Measurements from ENCODE around the gene ZNF431.
"Not testable (repeated sequence)": the region's sequence is repeated elsewhere in the genome, so short reads cannot be mapped to it uniquely, and the experiment has no call there.

ZNF431 gene

DNA sequence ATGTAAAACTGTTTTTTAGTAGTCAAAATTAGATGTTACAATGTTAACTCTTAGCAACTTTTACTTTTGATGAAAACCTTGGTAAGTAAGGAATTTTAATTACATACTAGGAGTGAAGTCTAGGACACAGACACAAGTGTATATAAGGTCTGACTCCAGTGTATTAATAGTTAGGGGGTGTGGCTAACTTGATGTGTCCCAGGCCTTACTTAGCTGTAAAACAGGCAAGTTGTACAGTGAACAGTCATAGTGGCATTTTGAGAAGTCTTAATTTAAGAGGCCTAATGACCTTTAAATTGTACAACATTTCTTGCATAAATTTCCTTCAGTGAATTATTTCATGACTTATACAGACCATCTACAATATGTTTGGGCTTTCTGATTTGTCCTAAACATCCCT is 6.8 kb downstream of the ZNF431 start:
- DNase-seq = no peak

DNA sequence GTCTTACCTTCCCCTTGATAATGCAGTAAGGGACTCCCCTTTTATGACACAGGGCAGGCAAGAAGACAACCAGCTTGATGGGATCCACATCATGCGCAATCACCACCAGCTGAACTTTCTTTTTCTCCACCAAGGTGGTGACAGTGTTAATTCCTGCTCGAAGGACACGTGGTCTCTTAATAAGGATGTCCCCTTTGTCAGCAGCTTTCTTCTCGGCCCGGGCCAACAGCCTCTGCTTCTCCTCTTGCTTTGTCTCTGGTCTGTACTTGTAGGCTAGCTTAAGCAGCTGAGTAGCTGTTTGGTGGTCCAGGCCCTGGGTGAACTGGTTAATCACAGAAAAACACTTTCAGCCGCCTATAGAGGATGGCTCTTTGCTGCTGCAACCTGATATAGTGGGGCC is 8.0 kb downstream of the ZNF431 start:
- no peak for DNase-seq

DNA sequence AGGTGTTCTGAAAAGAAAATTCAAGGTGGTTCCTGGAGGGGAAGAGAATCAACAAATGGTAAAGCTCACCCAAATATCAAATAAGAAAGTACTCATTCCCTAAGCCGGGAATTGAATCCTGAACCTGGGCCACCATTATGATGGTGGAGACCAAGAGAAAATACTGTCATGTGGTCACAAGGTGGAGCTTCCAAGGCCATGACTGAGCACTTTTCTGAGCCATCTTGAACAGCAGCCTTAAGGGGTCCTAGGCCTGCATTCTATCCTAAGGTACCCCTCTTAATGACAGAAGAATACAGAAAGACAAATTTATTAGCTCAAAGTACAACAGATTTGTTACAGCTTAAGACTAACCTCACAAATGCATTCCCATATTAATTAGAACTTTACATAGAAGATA is 9.6 kb downstream of the ZNF431 start:
- no peak for DNase-seq

- DNase-seq = no peak
Observed at GRCh38 chr19:21158523-21159135, 16.8 kb downstream of the ZNF431 start.

- no peak for DNase-seq
Observed at GRCh38 chr19:21164541-21164940, 22.7 kb downstream of the ZNF431 start.

DNA sequence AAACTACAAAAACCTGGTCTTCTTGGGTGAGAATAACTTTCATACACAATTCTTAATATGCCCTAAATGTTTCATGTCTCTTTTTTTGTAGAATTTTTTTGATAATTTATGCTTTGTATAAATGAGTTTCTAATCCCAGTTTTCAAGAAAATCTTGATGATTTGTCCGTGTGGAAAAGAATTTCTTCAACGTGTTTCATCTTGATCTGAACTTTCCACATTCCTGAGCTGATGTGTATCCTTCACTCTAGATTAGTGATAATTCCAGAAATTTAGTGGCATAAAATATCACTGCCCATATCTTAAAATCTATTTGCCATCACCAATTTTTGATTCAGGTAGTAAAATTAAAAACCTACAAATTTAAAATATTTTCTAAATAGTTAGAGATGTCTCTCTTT is 24.6 kb downstream of the ZNF431 start:
- no peak for DNase-seq

DNA sequence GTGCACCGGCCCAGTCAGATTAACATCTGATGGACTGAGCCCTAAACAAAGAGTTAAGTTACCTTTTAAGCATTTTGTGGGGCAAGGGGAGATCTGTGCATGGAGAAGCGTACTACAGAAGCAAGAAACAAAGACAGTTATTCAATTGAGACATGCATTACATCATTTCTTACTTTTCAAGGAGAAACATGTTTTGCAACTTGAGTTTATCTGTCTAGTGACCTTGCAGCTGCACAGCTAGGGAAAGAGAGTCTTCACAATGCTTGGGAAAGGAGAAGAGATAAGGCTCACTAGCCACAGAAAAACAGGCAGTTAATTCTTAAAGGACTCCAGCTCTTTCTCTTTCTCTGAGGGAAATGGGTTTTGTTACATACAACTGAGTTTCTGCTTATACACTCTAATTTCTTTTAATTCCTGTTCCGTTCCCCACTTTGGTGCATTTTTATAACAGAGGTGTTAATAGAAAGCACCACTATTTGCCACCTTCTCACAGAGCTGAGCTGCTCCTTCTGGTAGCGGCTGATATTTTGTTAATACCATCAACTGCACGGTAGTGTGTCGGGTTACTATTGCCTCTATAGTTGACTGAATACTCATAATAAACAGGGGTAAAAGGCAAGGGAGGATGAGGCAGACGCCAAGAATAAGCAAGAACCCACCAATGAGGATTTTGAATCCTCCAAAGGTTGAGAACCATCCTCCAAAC is 55.9 kb downstream of the ZNF431 start:
- no peak for DNase-seq

- peak; percentile 15 for DNase-seq
Observed at GRCh38 chr19:21202865-21203494, 61.1 kb downstream of the ZNF431 start.

DNA sequence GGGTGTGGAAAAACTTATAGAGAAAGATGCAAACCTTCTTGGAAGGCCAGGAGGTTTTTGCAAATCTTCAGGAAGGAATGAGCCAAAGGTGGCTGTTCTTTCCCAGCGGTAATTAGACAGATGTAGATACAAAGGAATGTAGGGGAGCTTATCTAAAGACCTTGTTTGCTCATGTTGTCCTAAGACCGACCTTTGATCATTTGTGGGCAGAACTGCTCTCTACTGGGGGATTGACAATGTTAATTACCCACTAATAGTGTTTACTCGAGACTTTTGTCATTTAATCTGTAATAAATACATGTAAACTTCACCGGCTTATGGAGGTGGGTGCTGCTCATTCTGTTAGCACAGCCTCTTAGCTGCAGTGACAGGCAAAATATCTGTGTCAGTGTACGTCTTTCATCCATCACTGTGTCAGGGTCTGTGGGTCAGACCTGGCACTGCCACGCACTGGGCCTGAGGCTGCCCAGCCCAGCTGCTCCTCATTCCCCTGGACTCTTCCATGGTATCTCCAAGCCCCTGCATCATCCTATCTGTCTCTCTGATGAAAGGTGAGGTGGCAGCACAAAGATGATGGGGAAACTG is 68.3 kb downstream of the ZNF431 start:
- no peak for DNase-seq

- DNase-seq = no peak
Observed at GRCh38 chr19:21221693-21222092, 79.9 kb downstream of the ZNF431 start.

GRCh38 chr19:21229938-21230337 is 88.1 kb downstream of the ZNF431 start:
- DNase-seq = not testable (repeated sequence)

GRCh38 chr19:21233691-21234090 is 91.9 kb downstream of the ZNF431 start:
- DNase-seq = no peak

GRCh38 chr19:21236751-21237150 is 94.9 kb downstream of the ZNF431 start:
- not testable (repeated sequence) for DNase-seq

- DNase-seq = no peak
Observed at GRCh38 chr19:21238670-21239069, 96.8 kb downstream of the ZNF431 start.
